Stimulated activated CD4-positive, alpha-beta T cell treated with anti-CD3 and anti-CD28 coated beads, TNF-alpha, amount 100 ng/mL, for 1 hour (primary cell): ENCODE results near the gene GREB1L.

ENCODE experiments used
- DNase-seq, 3 donors: peaks; one replicate each; pipeline ENCODE4 v3.0.0-alpha.2; 2020; ENCODE audit warnings: low read depth in 3 of 3, low spot score in 1 of 3

The GREB1L gene

GRCh38 chr18:21448299-21448698, 206.3 kb downstream of the GREB1L start:
- no peak for DNase-seq

- DNase-seq, result no peak
Observed at GRCh38 chr18:21449367-21450290, 207.6 kb downstream of the GREB1L start.

- no peak for DNase-seq
Observed at GRCh38 chr18:21450503-21450902, 208.5 kb downstream of the GREB1L start.

GRCh38 chr18:21450913-21451312, 208.9 kb downstream of the GREB1L start:
- DNase-seq, result no peak

GRCh38 chr18:21451851-21452250, 209.8 kb downstream of the GREB1L start:
- no peak for DNase-seq

- no peak for DNase-seq
Observed at GRCh38 chr18:21452276-21452780, 210.3 kb downstream of the GREB1L start.

- DNase-seq, result no peak
Observed at GRCh38 chr18:21452796-21453510, 210.9 kb downstream of the GREB1L start.

GRCh38 chr18:21453511-21453901, 211.5 kb downstream of the GREB1L start:
- no peak for DNase-seq

- no peak for DNase-seq
Observed at GRCh38 chr18:21454725-21455124, 212.7 kb downstream of the GREB1L start.

- DNase-seq, result no peak
Observed at GRCh38 chr18:21456428-21457178, 214.6 kb downstream of the GREB1L start.

- DNase-seq, result no peak
Observed at GRCh38 chr18:21457179-21457535, 215.1 kb downstream of the GREB1L start.

GRCh38 chr18:21458310-21458709, 216.3 kb downstream of the GREB1L start:
- no peak for DNase-seq

GRCh38 chr18:21458788-21459187, 216.8 kb downstream of the GREB1L start:
- no peak for DNase-seq

GRCh38 chr18:21459706-21460286, 217.8 kb downstream of the GREB1L start:
- DNase-seq, result no peak

- no peak for DNase-seq
Observed at GRCh38 chr18:21461460-21461859, 219.4 kb downstream of the GREB1L start.

- no peak for DNase-seq
Observed at GRCh38 chr18:21463718-21464117, 221.7 kb downstream of the GREB1L start.

GRCh38 chr18:21468514-21469164, 226.6 kb downstream of the GREB1L start:
- no peak for DNase-seq

- no peak for DNase-seq
Observed at GRCh38 chr18:21472741-21473140, 230.7 kb downstream of the GREB1L start.

- DNase-seq, result no peak
Observed at GRCh38 chr18:21474621-21475020, 232.6 kb downstream of the GREB1L start.

GRCh38 chr18:21479721-21480120, 237.7 kb downstream of the GREB1L start:
- DNase-seq, result no peak

GRCh38 chr18:21481739-21482138, 239.7 kb downstream of the GREB1L start:
- no peak for DNase-seq
